ENCODE measurements around the gene DFFA.
A peak's percentile ranks its signal among the peaks of the same experiment; 100 is the strongest.

DFFA gene, protein sequence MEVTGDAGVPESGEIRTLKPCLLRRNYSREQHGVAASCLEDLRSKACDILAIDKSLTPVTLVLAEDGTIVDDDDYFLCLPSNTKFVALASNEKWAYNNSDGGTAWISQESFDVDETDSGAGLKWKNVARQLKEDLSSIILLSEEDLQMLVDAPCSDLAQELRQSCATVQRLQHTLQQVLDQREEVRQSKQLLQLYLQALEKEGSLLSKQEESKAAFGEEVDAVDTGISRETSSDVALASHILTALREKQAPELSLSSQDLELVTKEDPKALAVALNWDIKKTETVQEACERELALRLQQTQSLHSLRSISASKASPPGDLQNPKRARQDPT

DNA sequence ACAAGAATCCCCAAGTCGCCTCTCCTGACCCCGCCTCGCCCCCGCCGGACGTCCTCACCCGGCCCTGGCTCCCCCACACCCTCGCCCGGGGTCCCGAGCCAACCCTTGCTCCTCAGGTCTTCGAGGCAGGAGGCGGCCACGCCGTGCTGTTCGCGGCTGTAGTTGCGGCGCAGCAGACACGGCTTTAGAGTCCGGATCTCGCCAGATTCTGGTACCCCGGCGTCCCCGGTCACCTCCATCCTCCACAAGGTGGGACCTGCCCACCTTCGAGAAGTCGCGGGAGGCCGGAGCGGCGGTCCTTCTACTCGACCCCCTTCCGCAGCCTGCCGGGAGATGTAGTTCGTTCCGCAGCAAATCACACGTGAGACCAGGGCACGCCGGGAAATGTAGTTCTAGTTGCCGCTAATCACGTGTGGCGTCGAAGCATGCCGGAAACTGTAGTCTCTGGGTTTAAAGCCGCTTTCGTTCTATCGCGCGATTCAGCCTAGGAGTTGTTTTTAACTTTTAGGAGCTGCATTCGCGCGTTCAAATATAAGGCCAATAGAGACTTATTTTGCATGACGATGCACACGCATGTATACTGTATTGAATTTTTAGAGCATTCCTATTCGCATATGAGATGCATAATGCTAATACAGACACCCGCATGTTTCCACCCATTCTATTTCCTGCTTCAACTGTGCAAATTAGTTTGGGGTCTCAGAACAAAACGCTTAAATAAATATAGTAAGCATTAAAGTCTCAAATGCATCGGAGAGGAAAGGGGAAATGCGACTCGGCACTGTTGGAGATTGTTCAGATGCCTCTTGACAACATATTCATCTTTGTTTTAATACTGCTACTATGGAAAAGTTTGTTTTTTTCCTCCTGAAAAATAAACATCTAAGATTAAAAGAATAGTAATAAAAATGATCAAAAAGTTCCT, at the start of gene DFFA:
TSS of gene DFFA (minus strand) at position 310 of the 925 bp plus-strand sequence. CDS start at position 239, 71 bp downstream.
- peak; percentile 88 for DNase-seq (ENCODE audit: low read depth)

DNA sequence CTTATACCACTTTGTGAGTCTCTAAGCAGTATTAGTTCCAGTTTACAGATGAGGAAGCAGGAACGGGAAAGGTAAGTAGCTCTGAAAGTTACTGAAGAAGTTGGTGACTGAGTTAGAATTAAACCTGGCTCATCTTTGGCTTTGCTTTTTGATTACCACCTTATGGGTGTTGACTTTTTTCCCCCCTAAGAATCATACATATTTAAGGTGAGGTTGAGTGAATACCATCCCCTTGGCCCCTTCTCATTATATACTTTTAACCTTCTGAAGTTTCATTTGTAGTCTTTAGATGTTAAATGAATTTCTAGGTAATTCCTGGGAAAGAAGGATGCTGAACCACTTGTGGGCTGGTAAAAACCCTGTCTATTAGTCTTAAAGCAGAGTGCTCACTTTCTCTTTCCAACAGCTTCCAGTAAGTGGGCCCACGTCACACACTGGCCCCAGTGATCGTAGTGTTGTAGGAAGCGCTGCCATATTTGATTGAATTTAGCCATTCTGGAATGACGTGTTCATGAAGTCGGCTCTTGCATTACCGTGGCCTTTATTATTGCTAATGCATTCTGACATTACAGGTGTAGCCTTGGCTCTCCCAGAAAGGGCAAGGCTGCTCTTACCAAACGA, 49.3 kb upstream of the DFFA start:
- DNase-seq (ENCODE audit: low read depth) = no peak

DNA sequence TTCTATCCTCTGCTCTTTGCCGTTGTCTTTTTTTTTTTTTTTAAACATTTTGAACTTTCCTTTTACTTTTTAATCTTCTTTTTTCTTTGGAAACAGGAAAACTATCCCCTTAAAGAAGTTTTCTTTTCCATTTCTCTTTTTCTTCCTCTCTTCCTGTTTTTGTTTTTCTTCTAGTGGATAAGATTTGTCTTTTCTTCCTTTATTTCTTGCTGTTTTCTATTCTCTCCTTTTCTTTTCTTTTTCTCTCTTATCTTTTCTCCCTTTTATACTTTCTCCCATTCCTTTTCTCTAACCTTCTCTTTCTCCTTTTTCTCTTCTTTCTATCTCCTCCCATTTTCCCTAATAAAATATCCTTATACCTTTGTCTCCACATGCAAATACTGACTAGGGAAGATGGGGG, 48.6 kb upstream of the DFFA start:
- DNase-seq (ENCODE audit: low read depth) = no peak

DNA sequence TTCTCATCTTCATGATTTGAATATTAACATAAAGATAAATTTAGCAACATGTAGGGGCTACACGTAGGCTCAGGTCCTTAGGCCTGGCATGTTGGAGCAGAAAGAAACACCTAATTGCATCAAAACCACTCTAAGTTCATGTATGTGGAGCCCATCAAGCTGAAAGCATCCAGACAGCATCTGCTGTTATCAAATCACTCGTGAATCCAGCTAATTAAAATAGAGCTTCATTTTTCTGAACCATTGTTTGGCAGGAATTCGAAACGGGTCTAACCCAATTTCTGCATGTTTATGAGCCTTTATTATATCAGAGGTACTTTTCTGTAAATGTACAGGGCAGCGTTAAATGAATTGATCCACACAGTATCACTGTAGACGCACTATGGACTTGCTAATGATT, 48.2 kb upstream of the DFFA start:
- no peak for DNase-seq (ENCODE audit: low read depth)

DNA sequence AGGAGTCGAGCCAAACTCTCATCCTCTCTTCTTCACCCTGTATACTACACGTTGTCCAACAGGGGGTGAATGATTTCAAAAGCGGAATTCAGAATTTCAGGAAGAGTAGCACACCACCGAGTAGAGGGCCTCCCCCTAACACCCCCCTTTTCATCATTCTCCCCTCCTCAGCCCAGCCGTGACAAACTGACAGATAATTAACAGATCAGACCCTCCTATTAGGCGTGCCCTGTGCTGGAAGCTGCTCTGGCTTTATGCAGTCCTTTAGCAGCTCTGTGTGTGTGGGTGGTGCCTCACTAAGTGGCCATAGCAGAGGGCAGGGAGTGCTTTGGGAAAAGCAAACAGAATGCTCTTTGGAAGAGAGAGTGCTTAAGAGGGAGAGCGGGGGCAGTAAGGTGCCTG, 46.7 kb upstream of the DFFA start:
- no peak for DNase-seq (ENCODE audit: low read depth)

DNA sequence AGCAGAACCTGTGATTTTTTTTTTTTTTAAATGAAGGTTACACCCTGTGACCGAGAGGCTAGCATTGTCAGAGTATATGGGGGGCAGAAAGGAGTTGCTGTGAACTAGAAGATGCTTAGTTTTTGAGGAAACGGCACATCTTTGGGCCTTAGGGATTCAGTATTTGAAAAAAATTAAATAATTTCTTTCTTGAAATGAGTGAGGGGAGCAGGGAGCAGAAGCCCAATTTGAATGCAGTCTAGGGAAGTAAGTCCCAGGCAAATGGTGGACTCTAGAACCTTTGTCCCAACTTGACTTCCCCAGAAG, 45.3 kb upstream of the DFFA start:
- DNase-seq (ENCODE audit: low read depth) = no peak

DNA sequence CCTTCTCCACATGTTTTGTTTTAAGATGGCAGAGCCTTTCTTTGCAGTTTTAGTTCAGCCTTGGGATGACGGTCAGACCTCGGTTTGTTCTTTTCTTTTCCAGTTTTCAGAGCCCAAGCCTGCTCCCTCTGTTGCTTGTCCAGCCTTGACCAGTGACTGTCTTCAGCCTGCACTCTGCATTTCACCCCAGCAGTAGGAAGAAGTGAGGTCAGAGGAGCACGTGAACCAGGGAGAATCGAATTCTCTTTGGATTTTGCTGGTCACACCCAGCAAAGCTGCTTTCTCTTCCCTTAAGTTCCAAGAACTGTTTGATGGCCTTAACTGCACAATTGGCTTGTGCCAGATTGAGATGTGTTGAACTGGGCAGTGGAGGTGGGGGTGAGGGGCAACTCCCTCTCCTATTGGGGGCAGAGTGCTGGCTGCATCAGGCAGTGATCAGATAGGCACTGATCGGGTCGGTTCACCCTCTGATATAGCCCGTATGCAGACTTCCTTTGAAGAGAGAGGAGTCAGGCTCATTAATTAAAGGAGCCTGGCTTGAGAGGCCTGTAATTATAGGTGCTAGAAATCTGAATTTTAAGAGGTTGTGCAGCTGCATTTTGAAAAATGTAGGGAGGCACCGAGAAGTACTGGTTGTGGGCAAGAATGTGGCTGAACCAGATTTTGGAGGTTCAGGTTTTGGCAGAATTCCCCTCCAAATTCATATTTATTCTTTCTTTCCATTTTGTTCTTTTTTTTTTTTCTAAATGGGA, 44.8 kb upstream of the DFFA start:
- DNase-seq (ENCODE audit: low read depth) = no peak

DNA sequence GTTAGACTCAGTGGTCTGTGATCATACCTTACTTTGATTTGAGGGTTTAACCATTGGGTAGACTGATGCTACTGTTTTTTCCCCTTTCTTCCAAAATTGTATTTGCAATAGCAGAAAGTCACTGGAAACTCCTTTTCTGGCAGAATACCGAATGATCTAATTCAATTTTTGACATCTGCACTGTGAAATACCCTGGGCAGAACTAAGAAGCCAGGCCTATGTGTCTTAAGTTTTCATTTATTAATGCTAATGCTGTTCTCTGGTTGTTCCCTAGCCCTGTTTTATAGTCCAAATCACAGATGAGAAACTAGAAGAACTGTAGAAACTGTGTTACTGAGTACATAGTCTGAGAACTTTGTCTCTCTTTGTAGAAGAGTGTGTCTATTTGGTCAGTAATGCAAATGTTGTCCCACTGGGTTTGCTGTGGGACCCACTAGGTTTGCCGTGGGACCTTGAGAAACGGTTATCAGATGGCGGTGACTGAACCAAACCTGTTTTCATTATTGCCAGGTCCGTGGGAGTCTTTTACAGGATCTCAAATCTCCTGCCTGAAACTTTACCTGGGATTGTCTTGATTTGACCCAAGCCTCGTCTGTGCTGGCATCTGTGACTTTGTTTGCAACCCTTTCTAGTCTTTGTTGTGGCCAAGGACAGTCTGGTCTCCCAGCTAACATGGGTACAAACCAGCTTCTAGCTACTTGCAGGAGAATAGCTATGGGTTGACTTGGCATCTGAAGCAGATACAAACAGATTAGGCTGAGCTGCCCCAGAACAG, 43.8 kb upstream of the DFFA start:
- no peak for DNase-seq (ENCODE audit: low read depth)

DNA sequence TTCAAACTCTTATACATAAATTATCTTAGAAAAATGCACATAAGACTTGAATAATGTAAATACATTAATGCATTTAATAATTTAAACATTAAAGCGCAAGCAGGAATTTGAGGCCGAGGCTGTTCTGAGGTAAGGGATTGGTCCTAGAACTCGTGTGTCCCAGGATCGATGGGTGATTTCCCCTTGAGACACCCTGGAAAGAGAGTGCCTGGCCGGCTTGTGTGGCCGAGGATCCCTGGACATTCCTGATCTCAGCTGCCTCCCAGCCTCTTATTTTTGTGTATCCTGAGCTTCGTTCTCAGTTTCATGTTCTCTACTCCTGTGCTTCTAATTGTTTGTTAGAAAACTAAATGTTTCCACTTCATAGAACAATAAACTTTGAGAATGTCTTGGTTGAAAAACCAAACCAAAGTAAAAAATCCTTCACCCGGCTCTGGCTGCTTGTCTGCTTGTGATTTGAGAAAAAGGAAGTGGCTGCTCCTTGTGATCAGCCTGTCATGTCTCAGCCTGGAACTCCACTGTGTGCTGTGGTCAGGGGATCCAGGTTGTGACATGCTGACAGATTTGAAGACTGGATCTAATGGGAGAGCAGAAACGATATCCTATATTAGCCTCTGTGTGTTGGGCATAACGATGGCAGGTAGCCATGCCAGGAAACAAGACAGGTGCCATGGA, 43.1 kb upstream of the DFFA start:
- DNase-seq (ENCODE audit: low read depth) = no peak

DNA sequence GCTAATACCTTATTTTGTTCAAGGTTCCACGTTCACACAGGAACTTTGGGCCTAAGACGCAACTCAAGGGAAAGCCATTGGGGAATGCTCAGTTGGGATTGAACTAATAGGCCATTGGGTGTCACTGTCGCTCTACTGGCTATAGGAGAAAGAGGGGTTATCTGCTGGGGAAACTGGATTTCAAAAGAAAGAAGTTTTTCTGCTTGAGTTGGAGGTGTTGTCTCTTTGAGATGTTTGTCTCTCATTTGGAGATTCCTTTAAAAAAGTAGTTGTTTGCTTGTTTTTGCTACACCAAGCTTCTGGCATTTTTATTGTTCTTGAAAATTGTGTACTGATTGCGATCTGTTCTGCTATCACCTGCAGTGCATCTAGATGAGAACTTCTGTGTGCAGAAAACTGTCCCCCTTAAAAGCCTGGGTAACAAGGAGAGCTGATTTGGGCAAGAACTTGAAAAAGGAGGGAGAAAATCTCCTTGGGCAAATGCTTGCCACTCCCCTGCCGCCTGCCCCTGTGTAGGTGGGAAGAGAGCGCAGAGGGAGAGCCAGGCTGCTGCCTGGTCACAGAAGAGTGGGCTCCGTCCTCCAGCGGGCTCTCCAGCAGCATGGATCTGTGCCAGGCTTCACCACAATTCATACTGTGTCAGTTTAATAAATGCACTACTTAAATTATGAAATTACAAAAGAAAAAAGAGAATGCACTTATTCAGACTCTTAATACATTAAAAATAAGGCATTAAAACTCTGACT, 42.3 kb upstream of the DFFA start:
- no peak for DNase-seq (ENCODE audit: low read depth)

DNA sequence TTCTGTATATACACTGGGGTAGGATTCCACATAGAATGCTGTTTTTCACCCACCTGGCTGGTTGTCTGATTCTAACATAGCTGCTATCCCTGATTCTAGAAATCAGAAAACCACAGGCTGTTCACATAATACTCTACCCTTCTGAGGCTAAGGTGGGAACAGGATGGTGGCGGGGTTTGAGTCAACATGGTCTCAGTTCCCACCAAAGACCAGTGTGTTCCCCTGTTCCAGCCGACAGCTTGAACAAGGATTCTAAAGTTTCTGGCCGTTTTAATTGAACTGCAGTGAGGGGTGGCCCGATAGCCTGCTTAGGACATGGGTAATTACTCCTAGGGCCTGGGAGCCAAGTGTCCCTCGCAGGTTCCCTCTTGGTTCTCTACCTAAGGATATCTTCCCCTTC, 40.9 kb upstream of the DFFA start:
- DNase-seq (ENCODE audit: low read depth) = no peak

DNA sequence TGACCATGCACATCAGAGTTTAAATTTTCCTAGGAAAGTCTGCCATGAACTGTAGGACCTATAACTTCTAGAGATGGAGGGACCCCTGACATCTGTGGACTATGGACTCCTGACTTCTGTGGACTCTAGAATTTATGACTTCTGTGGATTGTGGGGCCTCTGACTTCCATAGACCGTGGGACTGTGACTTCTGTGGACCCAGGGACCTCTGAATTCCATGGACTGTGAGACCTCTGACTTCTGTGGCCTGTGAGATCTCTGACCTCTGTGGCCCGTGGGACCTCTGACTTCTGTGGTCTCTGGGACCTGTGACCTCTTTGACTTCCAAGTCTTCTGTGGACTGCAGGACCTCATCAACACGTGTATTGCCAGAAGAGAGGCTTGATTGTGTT, 39.2 kb upstream of the DFFA start:
- DNase-seq (ENCODE audit: low read depth) = no peak

DNA sequence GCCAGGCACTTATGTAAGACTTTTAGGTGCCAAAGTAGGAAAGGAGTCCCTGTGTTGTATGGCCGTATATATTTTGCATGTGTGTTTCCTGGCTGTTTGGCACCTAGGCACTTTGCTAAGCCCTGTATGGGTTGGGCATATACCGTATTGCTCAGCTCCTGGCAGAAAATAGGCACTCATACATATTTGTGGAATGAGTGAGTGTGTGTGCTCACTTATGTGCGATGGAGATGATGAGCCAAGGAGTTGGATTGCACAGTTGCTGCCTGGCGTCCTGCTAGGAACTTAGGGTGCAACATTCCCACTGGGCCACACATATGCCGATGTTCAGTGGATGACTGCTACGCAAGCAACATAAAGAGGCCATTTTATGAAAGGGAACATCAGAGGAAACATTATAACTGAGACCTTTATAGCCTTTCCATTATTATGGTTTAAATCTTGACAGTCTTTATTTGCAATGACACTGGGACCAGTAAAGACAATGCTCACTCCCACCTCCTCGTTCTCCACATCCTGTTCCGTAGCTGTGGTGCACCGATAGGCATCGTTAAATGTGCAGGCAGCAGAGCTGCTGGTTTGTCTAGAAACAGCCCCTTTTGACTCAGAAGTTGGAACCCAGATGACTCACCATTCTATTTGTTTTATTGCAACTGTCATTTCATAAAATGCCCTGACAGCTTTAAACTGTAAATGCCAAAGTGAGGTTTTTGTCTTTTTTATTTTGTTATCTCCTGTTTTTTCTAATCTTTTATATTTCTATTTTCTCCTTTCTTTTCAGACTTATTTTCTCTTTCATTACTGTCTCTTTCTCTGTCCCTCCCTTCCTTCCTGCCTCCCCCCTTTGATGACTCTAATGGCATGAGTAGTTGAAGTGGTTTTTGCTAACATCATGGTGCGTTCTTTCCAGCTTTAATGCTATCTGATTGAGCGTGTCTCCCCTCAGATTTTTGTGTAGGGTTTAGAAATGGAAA, 38.5 kb upstream of the DFFA start:
- DNase-seq (ENCODE audit: low read depth) = peak; percentile 93

DNA sequence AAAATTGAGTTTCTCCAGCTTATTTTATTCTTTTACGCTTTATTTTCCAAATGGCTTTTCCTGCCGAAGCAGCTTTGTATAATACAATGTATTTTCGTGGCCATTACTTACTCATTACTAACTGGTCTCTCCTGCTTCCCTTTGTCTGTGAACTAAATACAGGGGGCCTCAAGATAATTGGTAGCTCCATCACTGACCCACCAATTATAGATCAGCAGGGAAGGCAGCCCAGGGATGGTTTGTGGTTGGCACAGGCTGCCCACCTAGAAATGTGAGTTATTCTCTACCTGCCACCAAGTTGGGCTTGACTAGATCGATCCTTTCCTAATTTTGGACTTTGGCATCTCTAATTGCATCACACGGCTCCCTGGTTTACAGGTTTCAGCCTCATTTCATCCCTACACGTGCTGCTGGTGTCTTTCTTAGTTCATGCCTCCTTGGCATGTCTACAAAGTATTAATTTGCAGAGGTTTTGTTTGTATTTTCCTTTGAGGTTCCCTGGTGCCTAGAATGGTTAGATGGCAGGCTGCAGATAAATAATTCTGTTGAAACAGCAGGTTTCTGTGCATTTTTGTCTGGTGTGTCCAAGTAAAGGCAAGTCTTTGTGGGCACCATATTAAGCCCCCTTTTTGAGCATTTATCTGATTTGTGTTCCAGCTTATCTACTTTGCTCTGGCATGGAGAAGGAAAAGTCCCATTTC, 37.6 kb upstream of the DFFA start:
- DNase-seq (ENCODE audit: low read depth) = no peak

DNA sequence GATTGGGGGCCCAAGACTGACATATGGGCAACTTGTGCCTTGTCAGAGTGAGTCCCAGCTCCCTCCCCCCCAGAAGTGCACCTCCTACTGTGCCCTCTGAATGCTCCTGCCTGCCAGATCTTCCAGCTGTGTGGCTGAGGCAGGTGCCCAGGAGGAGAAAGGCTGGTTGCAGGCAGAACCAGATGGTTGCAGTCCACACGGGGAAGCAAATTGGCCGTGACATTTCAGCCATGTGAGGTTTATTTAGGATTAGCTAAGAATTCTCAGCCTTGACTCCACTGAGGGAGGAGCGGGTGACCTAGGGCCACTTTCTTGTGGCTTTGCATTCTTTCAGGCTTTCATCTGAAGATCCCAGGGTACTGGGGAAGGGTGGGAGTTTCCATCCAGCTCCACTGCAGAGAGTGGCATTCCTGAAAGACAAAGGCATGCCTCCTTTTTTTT, 36.2 kb upstream of the DFFA start:
- DNase-seq (ENCODE audit: low read depth) = peak; percentile 85

DNA sequence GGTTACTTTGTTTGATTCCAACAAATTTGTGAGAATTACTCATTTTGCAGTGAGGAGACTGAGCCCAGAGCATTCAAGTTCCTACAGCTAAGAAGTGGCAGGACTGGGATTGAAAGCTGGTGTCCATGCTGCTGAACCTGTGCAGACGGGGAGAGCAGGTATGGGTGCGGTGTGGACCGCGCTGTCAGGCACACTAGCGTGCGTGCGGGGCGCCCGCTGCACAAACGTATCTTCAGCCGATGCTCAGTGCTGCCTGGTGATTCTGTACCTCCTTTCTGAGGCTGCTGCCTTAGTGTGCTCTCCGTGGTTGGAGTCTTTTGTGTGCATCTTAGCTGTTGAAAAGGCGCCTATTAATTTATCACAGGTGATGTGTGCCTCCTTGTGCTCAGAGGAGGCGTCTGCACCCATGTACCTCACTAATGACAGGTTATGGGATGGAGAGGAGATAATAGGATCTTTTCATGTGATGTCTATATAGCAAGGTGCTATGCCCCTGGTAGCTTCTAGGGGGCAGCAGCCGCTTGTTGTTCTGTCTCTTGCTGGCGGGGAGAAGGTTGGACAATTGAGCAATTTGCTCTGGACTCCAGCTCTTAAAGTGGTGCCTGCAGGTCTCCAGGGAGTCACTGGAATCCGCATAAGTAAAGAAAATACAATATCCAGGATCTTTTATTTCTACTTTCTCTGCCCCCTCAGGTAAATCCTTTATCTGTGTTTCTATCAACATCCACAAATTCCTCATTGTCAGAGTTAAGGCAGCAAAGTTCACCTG, 35.0 kb upstream of the DFFA start:
- peak; percentile 54 for DNase-seq (ENCODE audit: low read depth)

DNA sequence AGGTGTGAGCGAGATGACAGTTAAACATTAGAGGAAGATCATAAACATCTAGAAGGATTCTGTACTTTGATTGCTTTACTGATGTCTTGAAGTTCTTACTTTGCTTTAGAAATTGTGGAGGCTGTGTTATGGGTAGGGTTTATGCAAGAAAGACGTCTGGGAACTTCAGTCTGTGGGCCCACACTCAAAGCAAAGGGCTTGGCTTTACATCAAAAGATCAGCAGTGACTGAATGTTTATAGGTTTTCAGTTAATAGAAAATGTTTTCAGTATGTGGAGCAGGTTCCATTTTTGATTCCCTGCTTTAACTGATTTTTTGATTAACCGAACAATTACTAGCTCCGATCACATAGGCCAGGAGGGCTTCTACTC, 34.3 kb upstream of the DFFA start:
- no peak for DNase-seq (ENCODE audit: low read depth)

Data from HS-27A (cell line).